Keratinocyte (primary cell): Measurements from ENCODE around the gene PHYH.

Experiments used
- CTCF ChIP-seq, 3 experiments: IDR thresholded peaks in 1 of 3; conservative IDR thresholded peaks in 1 of 3; optimal IDR thresholded peaks in 1 of 3; 2 replicates in 2 of 3; 3 replicates in 1 of 3; pipeline versions ENCODE3 to v1.5.1; 2011; ENCODE audit warnings: low read length in 3 of 3, mild to moderate bottlenecking in 3 of 3, moderate library complexity in 2 of 3, control low read depth in 1 of 3, inconsistent platforms in 1 of 3; ENCODE audit not compliant: insufficient read depth in 2 of 3; ENCODE audit errors: extremely low read depth in 1 of 3
- EZH2 ChIP-seq: IDR thresholded peaks from one replicate; pipeline ENCODE4 v1.6.1; 2012; ENCODE audit warnings: inconsistent platforms, mild to moderate bottlenecking, low read length, moderate library complexity

DNA sequence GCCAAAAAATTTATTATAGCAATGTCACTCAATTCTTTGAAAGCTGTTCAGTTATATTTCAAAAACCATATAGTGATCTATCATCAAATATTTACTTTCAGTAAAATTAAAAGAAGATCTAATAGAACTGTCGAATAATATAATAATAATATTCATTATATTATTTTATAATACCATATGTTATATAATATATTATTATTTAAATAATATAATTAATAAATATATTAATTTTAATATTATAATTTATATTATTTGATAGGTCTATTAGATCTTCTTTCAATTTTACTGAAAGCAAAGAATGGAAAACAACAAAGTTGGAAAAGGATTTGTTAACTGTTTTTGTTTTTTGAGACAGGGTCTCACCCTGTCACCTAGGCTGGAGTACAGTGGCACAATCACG is 43.2 kb downstream of the PHYH start:
- no peak for TF ChIP-seq CTCF (optimal IDR thresholded peaks at IDR 0.05 in 1 of 3, IDR thresholded peaks at IDR 0.05 in 1 of 3, conservative IDR thresholded peaks at IDR 0.05 in 1 of 3; ENCODE audit: extremely low read depth in 1 of 3, insufficient read depth in 2 of 3, low read length in 3 of 3)
- no peak for TF ChIP-seq EZH2
